Ovary (tissue), 9 donors: ENCODE results near the gene GUK1. TPM values are rescaled to one million over a fixed set of nuclear protein-coding genes. Genes with fewer than 3 reads are reported as not detected.

Experiments used
- DNase-seq, 5 donors: peaks; one replicate each; pipeline ENCODE4 v3.0.0-alpha.2; 2019 to 2020
- H3K27ac ChIP-seq, 2 donors: fragments of 200-600 bp; one replicate each; pipeline versions ENCODE4 v1.5.1 to v1.8.0; 2019 to 2022
- H3K27me3 ChIP-seq: fragments of 200-600 bp; one replicate; pipeline ENCODE4 v1.8.0; 2022
- H3K36me3 ChIP-seq: fragments of 200-600 bp; sonication (generic); one replicate; pipeline ENCODE4 v1.5.1; 2019
- H3K4me1 ChIP-seq: one replicate; pipeline ENCODE4 v1.8.1; 2013; ENCODE audit warnings: mild to moderate bottlenecking, moderate library complexity; ENCODE audit not compliant: insufficient read depth
- H3K4me3 ChIP-seq: fragments of 200-600 bp; sonication (generic); one replicate; pipeline ENCODE4 v1.5.1; 2017
- H3K9me3 ChIP-seq, 2 donors: fragments of 200-600 bp in 1 of 2; sonication (generic) in 1 of 2; one replicate each; pipeline versions ENCODE4 v1.5.1 to v1.8.1; 2013 to 2019; ENCODE audit warnings: mild to moderate bottlenecking in 1 of 2, moderate library complexity in 1 of 2
- EP300 ChIP-seq: sonication (generic); formaldehyde crosslinking; IDR thresholded peaks from one replicate; pipeline ENCODE4 v1.6.1; 2017; ENCODE audit warnings: antibody characterized with exemption
- POLR2A ChIP-seq: fragments of 450-650 bp; IDR thresholded peaks from one replicate; pipeline ENCODE4 v1.6.1; 2017; ENCODE audit warnings: antibody characterized with exemption, mild to moderate bottlenecking, moderate library complexity
- WGBS, 3 donors: extraction: QIAGEN DNeasy Blood & Tissue Kit in 1 of 3; methylation state at CpG; one replicate each; pipeline versions ENCODE4 v1.1.5 to v1.1.7; 2013 to 2017; 5-methylcytosine and 5-hydroxymethylcytosine counted together
- intact Hi-C, 4 donors: fragments of 100-400 bp; cut with DNase I; formaldehyde crosslinking; loops; one replicate each; pipeline versions ENCODE4 v1.11.0 to v1.15.1; 2022 to 2023
- polyA plus RNA-seq, 2 donors: library from polyadenylated mRNA; stranded (reverse); fragments of 200-250 nt in 1 of 2; fragments of 350-450 nt in 1 of 2; fragmentation: Illumina TruSeq in 1 of 2; extraction: RNeasy Lipid Tissue Mini Kit (QIAGEN cat#74804) in 1 of 2; gene quantifications; one replicate each; pipeline ENCODE4 v1.2.3, GENCODE V29; 2013 to 2014
- total RNA-seq, 7 donors: library from RNA; depleted of rRNA in 2 of 7; stranded (reverse); fragments of >200 nt in 2 of 7; fragmentation: NEBNext Ultra II Directional in 3 of 7; extraction: Animal tissue kit (Norgen Biotek cat#: 25700) in 3 of 7; gene quantifications; one replicate each; pipeline versions ENCODE4 v1.1.0 to v1.2.4, GENCODE V29; 2016 to 2023
- TF ChIP-seq, protein P1 (sequence below), 3 donors: fragments of 450-650 bp in 2 of 3; fragments of 200-600 bp in 1 of 3; IDR thresholded peaks; one replicate each; pipeline versions ENCODE4 v1.5.1 to v1.8.0; 2016 to 2022; ENCODE audit warnings: antibody characterized with exemption in 3 of 3, mild to moderate bottlenecking in 1 of 3
- donor health status: DM: no; HTN: no; CAD: no; lungs with moderate emphysema.
- donor health status: DM: no; HTN: no; CAD: no.
- donor health status: Bipolar disorder and iron deficiency.
- donor health status: DM: yes; HTN: yes; CAD: no.
- donor health status: DM: no; HTN: no; CAD: no.
- donor health status: DM: yes; HTN: yes; CAD: no.

GUK1 gene
- total and polyA plus RNA-seq, 9 donors: 17.7 to 256 (median 171) TPM

GRCh38 chr1:228112167-228112566 lies 27.9 kb upstream of the GUK1 start:
- 89 to 94% (median 92%) methylated on average over 7 of the region's 7 CpGs for WGBS, 3 donors
- Histone ChIP-seq H3K9me3 (no peaks in the 10 kb centered on the region), H3K36me3 (no peaks in the 10 kb centered on the region), H3K27ac (no peak overlapping the region), H3K27me3 (no peaks in the 10 kb centered on the region), H3K4me3 (no peak overlapping the region), H3K4me1 (peaks cover 5% of the 10 kb centered on the region)
- TF ChIP-seq POLR2A: no peak
- TF ChIP-seq EP300: no peak
- intact Hi-C loops: no loop called here
- no peak for DNase-seq

DNA sequence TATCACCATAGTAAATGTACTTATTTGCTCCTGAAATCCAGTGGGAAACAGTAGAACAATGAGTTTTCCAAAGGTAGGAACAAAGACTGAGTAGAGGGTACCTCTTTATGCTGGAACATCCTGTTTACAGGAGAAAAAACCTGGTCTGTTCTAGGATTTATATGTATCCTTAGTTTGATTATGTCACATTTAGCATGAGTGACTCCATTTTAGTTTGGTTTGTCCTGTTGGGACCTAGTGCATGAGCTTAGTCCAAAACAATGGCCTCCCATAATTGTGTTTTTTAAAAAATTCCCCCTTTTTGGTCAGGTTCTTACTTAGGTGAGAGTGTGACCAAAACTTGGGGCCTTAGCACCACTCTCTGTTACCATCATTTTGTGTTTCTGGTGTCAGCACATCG lies 27.5 kb upstream of the GUK1 start:
- TF ChIP-seq POLR2A (no peak), EP300 (no peak)
- TF ChIP-seq, protein P1, sequence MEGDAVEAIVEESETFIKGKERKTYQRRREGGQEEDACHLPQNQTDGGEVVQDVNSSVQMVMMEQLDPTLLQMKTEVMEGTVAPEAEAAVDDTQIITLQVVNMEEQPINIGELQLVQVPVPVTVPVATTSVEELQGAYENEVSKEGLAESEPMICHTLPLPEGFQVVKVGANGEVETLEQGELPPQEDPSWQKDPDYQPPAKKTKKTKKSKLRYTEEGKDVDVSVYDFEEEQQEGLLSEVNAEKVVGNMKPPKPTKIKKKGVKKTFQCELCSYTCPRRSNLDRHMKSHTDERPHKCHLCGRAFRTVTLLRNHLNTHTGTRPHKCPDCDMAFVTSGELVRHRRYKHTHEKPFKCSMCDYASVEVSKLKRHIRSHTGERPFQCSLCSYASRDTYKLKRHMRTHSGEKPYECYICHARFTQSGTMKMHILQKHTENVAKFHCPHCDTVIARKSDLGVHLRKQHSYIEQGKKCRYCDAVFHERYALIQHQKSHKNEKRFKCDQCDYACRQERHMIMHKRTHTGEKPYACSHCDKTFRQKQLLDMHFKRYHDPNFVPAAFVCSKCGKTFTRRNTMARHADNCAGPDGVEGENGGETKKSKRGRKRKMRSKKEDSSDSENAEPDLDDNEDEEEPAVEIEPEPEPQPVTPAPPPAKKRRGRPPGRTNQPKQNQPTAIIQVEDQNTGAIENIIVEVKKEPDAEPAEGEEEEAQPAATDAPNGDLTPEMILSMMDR (IDR thresholded peaks at IDR 0.05): no peak
- intact Hi-C loops: no loop called here
- Histone ChIP-seq H3K9me3 (no peaks in the 10 kb centered on the region), H3K4me3 (no peak overlapping the region), H3K4me1 (peaks cover 5% of the 10 kb centered on the region), H3K27ac (no peak overlapping the region), H3K27me3 (no peaks in the 10 kb centered on the region), H3K36me3 (no peaks in the 10 kb centered on the region)
- no peak for DNase-seq
- 85 to 97% (median 86%) methylated on average over 1 of the region's 1 CpG for WGBS, 3 donors

- Histone ChIP-seq H3K36me3 (no peaks in the 10 kb centered on the region), H3K4me3 (no peak overlapping the region), H3K27me3 (no peaks in the 10 kb centered on the region), H3K9me3 (no peaks in the 10 kb centered on the region), H3K4me1 (peaks cover 5% of the 10 kb centered on the region), H3K27ac (no peak overlapping the region)
- WGBS, 3 donors: 58 to 64% (median 59%) methylated on average over 3 of the region's 3 CpGs
- DNase-seq: no peak
- intact Hi-C loops: no loop called here
- TF ChIP-seq EP300 (no peak), POLR2A (no peak)
- TF ChIP-seq, protein P1 (IDR thresholded peaks at IDR 0.05): no peak
These were observed 25.3 kb upstream of the GUK1 start for GRCh38 chr1:228114827-228115226.

GRCh38 chr1:228117335-228117734 lies 22.7 kb upstream of the GUK1 start:
- no peak for TF ChIP-seq EP300
- TF ChIP-seq POLR2A: no peak
- TF ChIP-seq, protein P1 (IDR thresholded peaks at IDR 0.05): no peak
- DNase-seq: no peak
- intact Hi-C loops: no loop called here
- no peaks in the 10 kb centered on the region for H3K9me3 ChIP-seq
- H3K27ac ChIP-seq: no peak overlapping the region
- H3K27me3 ChIP-seq: no peaks in the 10 kb centered on the region
- WGBS, 3 donors: 96 to 98% (median 96%) methylated on average over 4 of the region's 4 CpGs
- H3K4me3 ChIP-seq: no peak overlapping the region
- no peaks in the 10 kb centered on the region for H3K4me1 ChIP-seq
- no peaks in the 10 kb centered on the region for H3K36me3 ChIP-seq

DNA sequence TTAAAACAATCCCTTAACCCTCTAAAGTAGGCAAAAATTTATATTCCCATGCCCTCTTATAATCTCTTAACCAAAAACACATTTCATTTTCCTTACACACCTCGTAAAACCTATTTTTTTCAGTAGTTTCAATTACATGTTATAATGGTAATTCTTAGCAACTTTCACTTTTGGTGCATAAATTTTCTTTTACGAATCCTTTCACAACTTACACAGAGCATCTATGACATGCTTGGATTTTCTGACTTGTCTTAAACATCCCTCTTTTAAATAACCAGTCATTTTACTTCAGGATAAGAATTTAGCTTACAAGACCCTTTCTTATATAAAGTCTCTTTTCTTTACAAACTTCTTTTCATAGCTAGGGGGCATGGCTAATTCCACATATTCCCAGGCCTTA lies 22.0 kb upstream of the GUK1 start:
- TF ChIP-seq POLR2A (no peak), EP300 (no peak)
- TF ChIP-seq, protein P1 (IDR thresholded peaks at IDR 0.05): no peak
- no peak for DNase-seq
- Histone ChIP-seq H3K4me3 (no peak overlapping the region), H3K36me3 (no peaks in the 10 kb centered on the region), H3K27me3 (no peaks in the 10 kb centered on the region), H3K27ac (no peak overlapping the region), H3K9me3 (no peaks in the 10 kb centered on the region), H3K4me1 (no peaks in the 10 kb centered on the region)
- 75 to 83% (median 81%) methylated on average over 2 of the region's 2 CpGs for WGBS, 3 donors
- intact Hi-C loops: no loop called here
